Occipital lobe (tissue), 2 donors: ENCODE measurements around the gene RABL6. TPM values are rescaled to one million over a fixed set of nuclear protein-coding genes. Genes with fewer than 3 reads are reported as not detected.
A peak's percentile ranks its signal among the peaks of the same experiment; 100 is the strongest.
"Not testable (repeated sequence)": the region's sequence is repeated elsewhere in the genome, so short reads cannot be mapped to it uniquely, and the experiment has no call there.

Experiments used
- DNase-seq: peaks from one replicate; lab custom pipeline; 2025; lab: John Stamatoyannopoulos, UW
- total RNA-seq: library from RNA; depleted of rRNA; stranded (reverse); fragments of >200 nt; gene quantifications from one replicate; pipeline ENCODE4 v1.2.3, GENCODE V29; 2014

RABL6 gene
- total RNA-seq, 1 donor from 2014 or later = 38.2 TPM

DNA sequence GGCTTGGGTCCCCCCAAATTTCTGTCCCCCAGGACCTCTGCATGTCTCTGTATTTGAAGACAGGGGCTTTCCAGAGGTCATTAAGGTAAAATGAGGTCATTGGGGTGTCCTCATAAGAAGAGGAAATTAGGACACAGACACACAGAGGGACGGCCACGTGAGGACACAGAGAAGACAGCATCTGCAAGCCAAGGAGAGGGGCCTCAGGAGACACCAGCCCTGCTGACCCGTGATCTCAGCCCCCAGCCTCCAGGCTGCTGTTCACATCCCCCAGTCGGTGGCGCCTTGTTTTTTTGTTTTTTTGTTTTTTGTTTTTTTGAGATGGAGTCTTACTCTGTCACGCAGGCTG lies 12.8 kb upstream of the RABL6 start:
- DNase-seq = no peak

DNA sequence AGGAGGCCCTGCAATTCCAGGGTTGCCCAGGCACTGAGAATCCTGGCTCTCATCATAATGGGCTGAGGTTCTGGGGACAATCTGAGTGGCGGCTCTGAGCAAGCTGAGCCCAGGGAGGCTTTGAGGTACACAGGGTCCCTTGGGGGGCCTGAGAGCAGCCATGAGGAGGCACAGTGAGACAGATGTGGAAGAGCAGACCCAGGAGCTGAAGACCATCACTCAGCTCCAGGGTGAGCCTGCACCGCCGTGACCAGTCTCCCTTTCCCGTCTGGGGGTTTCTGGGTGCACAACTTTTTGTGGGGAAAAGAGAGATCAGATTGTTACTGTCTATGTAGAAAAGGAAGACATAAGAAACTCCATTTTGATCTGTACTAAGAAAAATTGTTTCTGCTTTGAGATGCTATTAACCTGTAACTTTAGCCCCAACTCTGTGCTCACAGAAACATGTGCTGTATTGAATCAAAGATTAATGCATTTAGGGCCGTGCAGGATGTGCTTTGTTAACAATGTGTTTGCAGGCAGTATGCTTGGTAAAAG lies 11.4 kb upstream of the RABL6 start, which contains the start of gene CCDC183:
TSS of gene CCDC183 (plus strand) at position 101 of the 537 bp plus-strand sequence. CDS start at position 161, 60 bp downstream.
- DNase-seq = no peak

DNA sequence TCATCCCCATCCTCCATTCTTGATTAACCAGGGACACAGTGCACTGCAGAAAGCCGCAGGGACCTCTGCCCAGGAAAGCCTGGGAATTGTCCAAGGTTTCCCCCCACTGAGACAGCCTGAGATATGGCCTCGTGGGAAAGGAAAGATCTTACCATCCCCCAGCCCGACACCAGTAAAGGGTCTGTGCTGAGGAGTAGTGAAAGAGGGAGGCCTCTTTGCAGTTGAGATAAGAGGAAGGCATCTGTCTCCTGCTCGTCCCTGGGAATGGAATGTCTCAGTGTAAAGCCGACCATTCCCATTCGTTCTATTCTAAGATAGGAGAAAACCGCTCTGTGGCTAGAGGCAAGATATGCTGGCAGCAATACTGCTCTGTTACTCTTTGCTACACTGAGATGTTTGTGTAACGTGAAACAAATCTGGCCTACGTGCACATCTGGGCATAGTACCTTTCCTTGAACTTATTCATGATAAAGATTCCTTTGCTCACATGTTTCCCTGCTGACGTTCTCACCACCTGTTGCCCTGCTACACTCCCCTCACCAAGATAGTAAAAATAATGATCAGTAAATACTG lies 10.9 kb upstream of the RABL6 start:
- DNase-seq = not testable (repeated sequence)

- DNase-seq = no peak
Observed at GRCh38 chr9:136798708-136799078, 9.1 kb upstream of the RABL6 start.

DNA sequence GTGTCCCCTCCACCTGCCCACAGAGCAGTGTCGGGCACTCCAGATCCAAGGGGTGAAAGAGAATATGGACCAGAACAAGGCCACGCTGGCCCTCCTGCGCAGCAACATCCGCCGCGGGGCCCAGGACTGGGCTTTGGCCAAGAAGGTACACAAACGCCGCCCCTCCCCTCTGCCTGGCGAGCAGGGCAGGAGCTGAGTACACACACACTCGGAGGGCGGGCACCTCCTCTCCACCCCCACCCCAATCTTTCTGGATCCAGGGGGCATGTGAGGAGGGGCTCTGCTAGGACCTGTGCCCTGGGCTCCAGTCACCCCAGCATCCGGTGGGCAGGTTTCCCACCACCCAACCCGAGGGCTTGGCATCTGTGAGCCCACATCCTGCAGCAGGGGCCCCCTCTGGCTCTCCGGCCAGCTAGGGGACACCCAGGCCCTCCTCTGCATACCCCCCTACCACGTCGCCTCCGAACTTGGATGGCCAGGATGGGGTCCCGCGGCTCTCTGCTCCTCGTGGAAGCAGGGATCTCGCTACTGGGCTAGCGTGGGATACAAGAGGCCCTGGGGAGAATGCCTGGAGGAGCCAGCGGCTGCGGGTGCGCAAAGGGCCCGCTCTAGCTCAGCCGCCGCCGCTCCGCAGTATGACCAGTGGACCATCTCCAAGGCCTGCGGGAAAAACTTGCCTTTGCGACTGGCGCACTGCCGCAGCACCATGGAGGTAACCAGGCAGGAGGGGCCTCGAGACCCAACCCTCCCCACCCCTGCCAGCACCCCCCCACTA lies 8.5 kb upstream of the RABL6 start:
- no peak for DNase-seq

GRCh38 chr9:136799854-136800657 lies 7.7 kb upstream of the RABL6 start:
- DNase-seq = peak; percentile 77

DNA sequence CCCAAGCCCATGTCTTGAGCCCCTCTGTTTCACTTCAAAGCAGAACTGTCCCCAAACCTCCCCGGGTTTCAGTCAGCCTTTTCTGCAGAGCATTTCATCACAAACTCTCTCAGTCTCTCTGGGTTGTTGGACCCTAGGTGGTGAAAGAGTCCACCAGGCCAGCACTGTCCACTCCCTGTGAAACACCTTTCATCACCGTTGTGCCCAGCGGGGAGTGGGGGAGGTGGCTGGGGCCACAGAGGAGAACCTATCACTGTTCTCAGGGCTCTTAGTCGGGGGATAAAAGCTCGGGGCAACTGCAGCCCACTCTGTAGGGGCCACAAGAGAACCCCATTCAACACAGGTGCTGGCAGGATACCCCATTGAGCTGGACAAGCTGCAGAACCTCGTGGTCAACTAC lies 5.4 kb upstream of the RABL6 start:
- DNase-seq = no peak

- not testable (repeated sequence) for DNase-seq
Observed at GRCh38 chr9:136803009-136803550, 4.7 kb upstream of the RABL6 start.

DNA sequence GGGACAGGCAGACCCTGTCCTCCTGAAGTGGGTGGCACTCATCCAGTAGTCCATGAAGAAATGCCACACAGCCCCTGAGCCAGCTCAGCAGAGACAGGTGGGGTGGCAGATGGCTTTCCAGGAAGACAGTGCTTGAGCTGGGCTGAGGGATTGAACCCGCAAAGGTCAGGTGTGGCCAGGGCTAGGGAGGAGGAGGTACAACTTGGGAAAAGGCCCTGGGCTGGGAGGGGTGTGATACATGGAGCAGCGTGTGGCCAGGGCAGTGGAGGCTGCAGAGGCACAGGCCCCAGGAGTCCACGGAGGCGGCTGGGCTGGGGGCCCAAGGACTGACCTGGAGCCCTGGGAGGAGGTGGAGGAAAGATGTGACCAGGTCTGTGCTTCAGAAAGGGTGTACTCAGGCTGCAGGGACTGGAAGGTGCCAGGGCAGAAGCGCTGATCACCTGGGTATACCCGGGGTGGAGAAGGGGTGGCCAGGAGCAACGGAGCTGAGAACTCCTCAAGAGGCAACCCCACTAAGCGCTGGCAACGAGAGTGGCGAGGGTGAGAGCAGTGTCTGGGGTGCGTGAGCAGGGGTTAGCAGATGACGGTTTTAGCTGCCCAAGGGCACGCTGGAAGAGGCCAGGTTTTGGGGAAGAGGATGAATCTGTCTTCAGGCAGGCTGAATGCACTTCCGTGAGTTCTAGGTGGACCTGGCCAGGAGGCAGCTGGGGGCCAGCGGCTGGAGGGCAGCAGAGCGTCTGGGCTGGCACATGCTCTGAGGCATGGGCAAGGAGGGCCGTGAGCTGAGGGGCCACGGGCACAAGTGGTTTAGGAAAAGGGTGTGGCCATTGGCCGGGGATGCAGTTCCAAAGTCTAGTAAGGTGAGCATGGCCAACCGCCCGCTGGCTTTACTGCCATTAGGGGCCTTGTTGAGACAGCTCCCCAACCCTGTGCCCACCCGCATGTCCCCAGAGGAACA lies 3.9 kb upstream of the RABL6 start:
- DNase-seq = no peak

- DNase-seq = no peak
Observed at GRCh38 chr9:136804509-136805206, 3.1 kb upstream of the RABL6 start.

DNA sequence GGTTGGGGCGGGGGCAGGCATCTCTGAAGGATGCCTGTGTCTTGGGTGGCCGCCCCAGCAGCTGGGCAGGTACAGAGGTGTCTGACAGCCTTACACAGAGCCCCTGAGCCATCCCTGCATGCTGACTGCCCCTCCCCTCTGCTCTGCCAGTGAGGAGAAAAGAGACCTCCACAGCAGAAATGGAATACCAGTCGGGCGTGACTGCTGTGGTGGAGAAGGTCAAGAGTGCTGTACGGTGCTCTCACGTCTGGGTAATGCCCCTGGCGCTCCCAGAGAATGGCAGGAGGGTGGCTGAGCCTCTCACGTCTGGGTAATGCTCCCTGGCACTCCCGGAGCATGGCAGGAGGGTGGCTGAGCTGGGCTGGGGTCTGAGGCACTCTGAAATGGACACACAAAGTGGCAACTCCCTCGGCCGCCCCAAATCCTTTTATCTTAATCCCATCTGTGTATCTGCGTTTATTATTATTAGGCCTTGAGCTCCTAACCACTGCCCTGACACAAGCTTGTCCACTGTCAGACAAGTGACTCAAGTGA lies 2.5 kb upstream of the RABL6 start:
- DNase-seq = no peak

GRCh38 chr9:136806067-136806466 lies 1.7 kb upstream of the RABL6 start:
- no peak for DNase-seq

DNA sequence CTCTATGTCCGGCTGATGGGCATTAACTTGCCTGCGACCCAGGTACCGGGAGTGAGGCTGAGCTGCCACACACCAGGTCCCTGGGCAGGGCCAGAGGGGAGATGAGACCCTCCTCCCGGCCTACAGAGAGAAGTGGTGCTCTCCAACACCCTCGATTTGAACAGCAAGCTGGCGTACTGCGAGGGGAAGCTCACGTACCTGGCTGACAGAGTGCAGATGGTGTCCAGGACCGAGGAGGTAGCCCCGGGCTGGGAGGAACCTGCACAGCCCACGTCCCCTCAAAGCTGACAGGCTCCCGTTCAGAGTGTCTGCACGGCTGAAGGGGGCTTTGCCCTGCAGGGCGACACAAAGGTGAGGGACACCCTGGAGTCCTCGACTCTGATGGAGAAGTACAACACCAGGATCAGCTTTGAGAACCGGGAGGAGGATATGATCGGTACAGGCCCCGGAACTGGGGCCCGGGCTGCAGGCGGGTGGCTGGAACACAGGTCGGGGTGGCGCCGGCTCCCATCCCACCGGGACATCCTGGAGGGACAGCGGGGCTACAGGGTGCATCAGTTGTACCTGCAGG lies 1.0 kb upstream of the RABL6 start:
- no peak for DNase-seq

GRCh38 chr9:136808075-136808805 lies 492 bp downstream of the RABL6 start:
- DNase-seq = no peak

DNA sequence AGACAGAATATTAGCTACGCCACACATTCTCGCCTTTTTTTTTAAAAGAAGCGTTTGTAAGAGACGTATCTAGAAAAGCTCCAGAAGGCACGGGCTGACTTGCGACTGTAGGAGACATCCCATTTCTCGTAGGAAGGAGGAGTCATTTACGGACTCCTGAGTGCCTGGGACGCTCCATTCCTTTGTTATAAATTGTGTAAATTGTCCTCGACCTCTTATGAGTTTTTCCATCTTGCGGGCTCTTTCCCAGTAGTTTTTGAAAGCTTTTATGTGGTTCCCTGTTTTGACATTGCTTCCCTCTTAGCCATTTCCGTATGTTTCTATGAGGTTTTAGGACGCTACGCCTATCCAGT lies 1.0 kb downstream of the RABL6 start:
- no peak for DNase-seq

- no peak for DNase-seq
Observed at GRCh38 chr9:136814725-136815421, 7.1 kb downstream of the RABL6 start.

GRCh38 chr9:136815422-136815782 lies 7.7 kb downstream of the RABL6 start:
- no peak for DNase-seq
